WI38 (cell line): ENCODE data around the gene TTC38.
"Not testable (repeated sequence)": the region's sequence is repeated elsewhere in the genome, so short reads cannot be mapped to it uniquely, and the experiment has no call there.

Experiments
- H3K4me3 ChIP-seq: 2 replicates; pipeline ENCODE4 v1.5.1; 2011; ENCODE audit warnings: low read depth, mild to moderate bottlenecking, control low read depth, low read length
- TF ChIP-seq, protein P1 (sequence below): IDR thresholded peaks from 2 replicates; pipeline ENCODE4 v1.5.1; 2012; ENCODE audit warnings: low read depth, mild to moderate bottlenecking, control low read depth, low read length

TTC38 gene

DNA sequence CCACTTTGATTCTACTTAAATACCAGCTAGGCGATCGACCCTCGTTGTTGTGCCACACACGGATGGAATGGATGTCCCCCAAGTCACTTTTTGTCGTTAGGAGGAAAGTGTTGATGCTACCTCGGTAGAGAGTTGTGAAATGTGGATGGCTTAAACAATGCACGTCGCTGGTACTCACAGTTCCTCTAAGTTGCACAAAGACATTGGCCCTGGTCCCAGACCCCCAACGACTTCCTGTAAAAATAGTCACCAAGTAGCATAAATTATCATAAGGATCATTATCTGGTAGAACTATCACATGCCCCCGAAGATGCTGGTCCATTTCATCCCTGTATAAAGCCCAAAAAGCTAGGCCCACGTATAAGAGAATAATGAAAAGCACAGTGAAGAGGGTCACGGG lies 8.4 kb upstream of the TTC38 start:
- H3K4me3 ChIP-seq: no peak overlapping the region
- TF ChIP-seq, protein P1, sequence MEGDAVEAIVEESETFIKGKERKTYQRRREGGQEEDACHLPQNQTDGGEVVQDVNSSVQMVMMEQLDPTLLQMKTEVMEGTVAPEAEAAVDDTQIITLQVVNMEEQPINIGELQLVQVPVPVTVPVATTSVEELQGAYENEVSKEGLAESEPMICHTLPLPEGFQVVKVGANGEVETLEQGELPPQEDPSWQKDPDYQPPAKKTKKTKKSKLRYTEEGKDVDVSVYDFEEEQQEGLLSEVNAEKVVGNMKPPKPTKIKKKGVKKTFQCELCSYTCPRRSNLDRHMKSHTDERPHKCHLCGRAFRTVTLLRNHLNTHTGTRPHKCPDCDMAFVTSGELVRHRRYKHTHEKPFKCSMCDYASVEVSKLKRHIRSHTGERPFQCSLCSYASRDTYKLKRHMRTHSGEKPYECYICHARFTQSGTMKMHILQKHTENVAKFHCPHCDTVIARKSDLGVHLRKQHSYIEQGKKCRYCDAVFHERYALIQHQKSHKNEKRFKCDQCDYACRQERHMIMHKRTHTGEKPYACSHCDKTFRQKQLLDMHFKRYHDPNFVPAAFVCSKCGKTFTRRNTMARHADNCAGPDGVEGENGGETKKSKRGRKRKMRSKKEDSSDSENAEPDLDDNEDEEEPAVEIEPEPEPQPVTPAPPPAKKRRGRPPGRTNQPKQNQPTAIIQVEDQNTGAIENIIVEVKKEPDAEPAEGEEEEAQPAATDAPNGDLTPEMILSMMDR: no peak

DNA sequence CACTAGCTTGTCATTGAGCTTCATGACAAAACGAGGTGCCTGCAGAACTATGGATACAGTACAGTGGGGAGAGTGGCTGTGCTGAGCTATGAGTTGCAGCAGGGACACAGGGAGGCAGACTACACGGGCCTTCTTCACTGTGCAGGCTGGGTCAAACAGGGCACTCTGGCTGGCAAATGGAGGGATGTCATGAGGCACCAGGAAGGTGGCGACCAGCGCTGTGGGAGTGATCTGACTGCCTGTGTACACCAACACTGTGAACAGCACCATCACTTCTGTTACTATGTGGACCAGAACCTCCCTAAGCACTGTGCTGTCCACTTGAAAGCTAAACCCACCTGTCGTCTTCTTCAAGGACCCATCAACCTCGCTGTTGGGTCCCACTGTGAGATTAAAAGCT lies 7.8 kb upstream of the TTC38 start:
- TF ChIP-seq, protein P1: no peak
- no peak overlapping the region for H3K4me3 ChIP-seq

DNA sequence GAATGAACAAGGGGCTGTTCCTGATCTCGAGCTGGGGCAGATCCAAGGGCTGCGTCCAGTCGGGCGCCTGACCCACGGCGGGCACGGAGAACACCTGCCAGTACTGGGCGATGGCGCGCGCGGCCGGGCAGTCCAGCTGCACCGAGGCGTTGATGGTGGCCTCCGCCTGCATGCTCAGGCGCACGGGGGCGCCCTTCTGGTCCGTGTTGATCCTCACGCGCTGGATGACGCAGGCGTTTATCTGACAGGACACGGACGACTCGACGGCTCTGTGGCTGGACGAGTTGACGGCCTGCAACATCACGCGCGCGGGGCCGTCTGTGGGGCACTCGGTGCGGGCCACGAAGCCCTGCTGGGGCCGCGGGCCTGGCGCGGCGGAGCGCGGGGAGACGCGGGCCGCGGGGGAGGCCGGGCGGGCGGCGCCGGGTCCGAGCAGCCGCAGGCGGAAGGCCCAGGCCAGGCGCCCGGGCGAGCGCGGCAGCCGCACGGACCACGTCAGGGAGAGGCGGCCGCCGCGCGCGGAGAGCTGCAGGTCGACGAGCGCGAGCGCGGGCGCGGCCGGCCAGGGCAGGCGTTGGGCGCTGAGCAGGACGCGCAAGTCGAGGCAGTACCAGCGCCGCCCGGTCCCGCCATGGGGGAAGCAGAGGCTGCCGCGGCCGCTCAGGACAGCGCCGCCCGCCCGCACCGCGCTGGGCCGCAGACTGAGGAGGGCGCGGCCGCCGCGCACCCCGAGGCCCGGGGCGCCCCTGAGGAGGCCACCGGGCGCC lies 5.2 kb upstream of the TTC38 start:
- H3K4me3 ChIP-seq: no peak overlapping the region
- TF ChIP-seq, protein P1: no peak

DNA sequence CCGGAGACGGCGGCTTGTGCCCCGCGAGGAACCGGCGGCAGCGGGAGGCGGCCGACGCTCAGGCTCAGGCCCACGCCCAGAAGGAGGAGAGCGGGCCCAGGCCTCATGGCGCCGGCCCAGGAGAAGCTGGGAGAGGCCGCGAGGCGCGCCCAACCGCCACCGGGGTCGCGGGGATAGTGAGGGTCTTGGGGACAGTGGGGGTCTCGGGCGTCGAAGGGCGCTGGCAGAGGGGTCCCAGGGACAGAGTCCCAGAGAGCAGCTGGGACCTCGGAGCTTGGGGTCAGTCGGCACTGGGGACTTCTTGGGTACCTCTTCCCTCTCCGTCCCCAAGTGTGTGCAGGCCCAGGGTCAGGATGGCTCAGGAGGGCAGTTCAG lies 4.6 kb upstream of the TTC38 start, which contains the start of gene PKDREJ:
Gene PKDREJ (minus strand): TSS at position 128 of the 375 bp plus-strand sequence. CDS start 21 bp downstream, at position 107.
- no peak within 1 kb of the TSS for H3K4me3 ChIP-seq
- TF ChIP-seq, protein P1: no peak

DNA sequence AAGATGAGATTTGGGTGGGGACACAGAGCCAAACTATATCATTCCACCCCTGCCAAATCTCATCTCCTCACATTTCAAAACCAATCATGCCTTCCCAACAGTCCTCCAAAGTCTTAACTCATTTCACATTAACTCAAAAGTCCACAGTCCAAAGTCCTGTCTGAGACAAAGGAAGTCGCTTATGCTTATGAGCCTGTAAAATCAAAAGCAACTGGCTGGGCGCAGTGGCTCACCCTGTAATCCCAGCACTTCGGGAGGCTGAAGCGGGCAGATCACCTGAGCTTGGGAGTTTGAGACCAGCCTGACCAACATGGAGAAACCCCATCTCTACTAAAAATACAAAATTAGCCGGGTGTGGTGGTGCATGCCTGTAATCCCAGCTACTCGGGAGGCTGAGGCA lies 3.3 kb upstream of the TTC38 start:
- not testable (repeated sequence) for H3K4me3 ChIP-seq

DNA sequence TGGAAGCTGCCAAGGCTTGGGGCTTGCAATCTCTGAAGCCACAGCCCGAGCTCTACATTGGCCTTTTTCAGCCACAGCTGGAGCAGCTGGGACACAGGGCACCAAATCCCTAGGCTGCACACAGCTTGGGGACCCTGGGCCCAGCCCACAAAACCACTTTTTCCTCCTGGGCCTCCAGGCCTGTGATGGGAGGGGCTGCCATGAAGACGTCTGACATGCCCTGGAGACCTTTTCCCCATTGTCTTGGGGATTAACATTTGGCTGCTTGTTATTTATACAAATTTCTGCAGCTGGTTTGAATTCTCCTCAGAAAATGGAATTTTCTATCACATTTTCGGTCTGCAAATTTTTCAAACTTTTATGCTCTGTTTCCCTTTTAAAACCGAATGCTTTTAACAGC lies 2.2 kb upstream of the TTC38 start:
- H3K4me3 ChIP-seq: not testable (repeated sequence)

DNA sequence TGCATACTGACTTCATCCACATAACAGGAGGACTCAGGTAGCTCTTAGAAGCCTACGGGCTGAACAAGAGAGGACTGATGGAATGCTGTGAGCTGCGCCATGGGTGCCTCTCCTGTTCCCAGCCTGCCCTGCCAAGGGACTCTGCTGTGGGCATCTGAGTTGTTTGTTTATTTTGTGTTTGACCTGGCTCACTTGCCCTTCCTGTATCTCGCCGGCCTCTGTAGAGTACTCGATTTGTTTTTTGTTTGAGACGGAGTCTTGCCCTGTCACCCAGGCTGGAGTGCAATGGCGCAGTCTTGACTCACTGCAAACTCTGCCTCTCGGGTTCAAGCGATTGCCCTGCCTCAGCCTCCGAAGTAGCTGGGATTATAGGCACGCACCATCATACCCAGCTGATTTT lies 1.8 kb downstream of the TTC38 start:
- TF ChIP-seq, protein P1: no peak
- no peak overlapping the region for H3K4me3 ChIP-seq

DNA sequence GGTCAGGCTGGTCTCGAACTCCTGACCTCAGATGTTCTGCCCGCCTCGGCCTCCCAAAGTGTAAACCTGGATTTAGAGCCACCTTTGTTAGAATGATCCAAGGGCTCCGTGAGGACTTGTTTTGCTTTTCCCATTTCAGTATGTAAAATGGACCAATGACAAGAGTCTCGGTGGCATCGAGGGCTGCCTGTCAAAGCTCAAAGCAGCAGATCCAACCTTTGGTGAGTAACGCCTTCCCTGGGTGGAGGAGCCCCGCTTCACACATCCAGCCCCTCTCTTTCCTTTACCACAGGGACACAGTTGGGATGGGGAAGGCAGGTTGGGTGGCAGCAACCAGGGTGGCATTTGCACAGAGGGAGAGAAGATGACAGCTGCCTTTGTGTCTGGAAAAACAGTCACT lies 4.4 kb downstream of the TTC38 start:
- no peak overlapping the region for H3K4me3 ChIP-seq
- TF ChIP-seq, protein P1: no peak
